ENCODE results near the gene OSER1.
"Not testable (repeated sequence)": the region's sequence is repeated elsewhere in the genome, so short reads cannot be mapped to it uniquely, and the experiment has no call there.

The OSER1 gene

GRCh38 chr20:44210406-44211176 lies at the start of gene OSER1:
Gene OSER1 (minus strand): TSS chr20:44210771. CDS start chr20:44206957, 3,814 bp downstream.
- DNase-seq (ENCODE audit: low read depth), result peak; percentile 79

- DNase-seq (ENCODE audit: low read depth), result no peak
Observed at GRCh38 chr20:44258226-44258890, 47.8 kb upstream of the OSER1 start.

- no peak for DNase-seq (ENCODE audit: low read depth)
Observed at GRCh38 chr20:44256961-44257360, 46.4 kb upstream of the OSER1 start.

- no peak for DNase-seq (ENCODE audit: low read depth)
Observed at GRCh38 chr20:44255942-44256341, 45.4 kb upstream of the OSER1 start.

- DNase-seq (ENCODE audit: low read depth), result no peak
Observed at GRCh38 chr20:44254073-44254472, 43.5 kb upstream of the OSER1 start.

GRCh38 chr20:44253528-44253927 lies 43.0 kb upstream of the OSER1 start:
- DNase-seq (ENCODE audit: low read depth), result no peak

- DNase-seq (ENCODE audit: low read depth), result no peak
Observed at GRCh38 chr20:44251284-44251683, 40.7 kb upstream of the OSER1 start.

- DNase-seq (ENCODE audit: low read depth), result no peak
Observed at GRCh38 chr20:44248410-44248759, 37.8 kb upstream of the OSER1 start.

GRCh38 chr20:44247586-44248409 lies 37.2 kb upstream of the OSER1 start:
- no peak for DNase-seq (ENCODE audit: low read depth)

- no peak for DNase-seq (ENCODE audit: low read depth)
Observed at GRCh38 chr20:44247131-44247571, 36.6 kb upstream of the OSER1 start, which contains the start of gene GDAP1L1. Gene GDAP1L1 (plus strand): TSS chr20:44247308. CDS start chr20:44247335, 27 bp downstream.

- no peak for DNase-seq (ENCODE audit: low read depth)
Observed at GRCh38 chr20:44245977-44246376, 35.4 kb upstream of the OSER1 start.

- DNase-seq (ENCODE audit: low read depth), result no peak
Observed at GRCh38 chr20:44241796-44242195, 31.2 kb upstream of the OSER1 start.

- not testable (repeated sequence) for DNase-seq (ENCODE audit: low read depth)
Observed at GRCh38 chr20:44236840-44237239, 26.3 kb upstream of the OSER1 start.

GRCh38 chr20:44235702-44236101 lies 25.1 kb upstream of the OSER1 start:
- no peak for DNase-seq (ENCODE audit: low read depth)

- DNase-seq (ENCODE audit: low read depth), result no peak
Observed at GRCh38 chr20:44234566-44235317, 24.2 kb upstream of the OSER1 start.

GRCh38 chr20:44233436-44234016 lies 23.0 kb upstream of the OSER1 start:
- no peak for DNase-seq (ENCODE audit: low read depth)

- not testable (repeated sequence) for DNase-seq (ENCODE audit: low read depth)
Observed at GRCh38 chr20:44232469-44232856, 21.9 kb upstream of the OSER1 start.

- DNase-seq (ENCODE audit: low read depth), result no peak
Observed at GRCh38 chr20:44231713-44232468, 21.3 kb upstream of the OSER1 start.

- no peak for DNase-seq (ENCODE audit: low read depth)
Observed at GRCh38 chr20:44231193-44231592, 20.6 kb upstream of the OSER1 start.

GRCh38 chr20:44228465-44229258 lies 18.1 kb upstream of the OSER1 start:
- no peak for DNase-seq (ENCODE audit: low read depth)
